G401.6 (cell line): Measurements from ENCODE around the gene BMPR1A.

ENCODE experiments used
- FAIRE-seq: peaks from 2 replicates; lab custom pipeline; 2012; peaks lifted over from hg19 to GRCh38; lab: Jason Lieb, UNC

Gene BMPR1A

DNA sequence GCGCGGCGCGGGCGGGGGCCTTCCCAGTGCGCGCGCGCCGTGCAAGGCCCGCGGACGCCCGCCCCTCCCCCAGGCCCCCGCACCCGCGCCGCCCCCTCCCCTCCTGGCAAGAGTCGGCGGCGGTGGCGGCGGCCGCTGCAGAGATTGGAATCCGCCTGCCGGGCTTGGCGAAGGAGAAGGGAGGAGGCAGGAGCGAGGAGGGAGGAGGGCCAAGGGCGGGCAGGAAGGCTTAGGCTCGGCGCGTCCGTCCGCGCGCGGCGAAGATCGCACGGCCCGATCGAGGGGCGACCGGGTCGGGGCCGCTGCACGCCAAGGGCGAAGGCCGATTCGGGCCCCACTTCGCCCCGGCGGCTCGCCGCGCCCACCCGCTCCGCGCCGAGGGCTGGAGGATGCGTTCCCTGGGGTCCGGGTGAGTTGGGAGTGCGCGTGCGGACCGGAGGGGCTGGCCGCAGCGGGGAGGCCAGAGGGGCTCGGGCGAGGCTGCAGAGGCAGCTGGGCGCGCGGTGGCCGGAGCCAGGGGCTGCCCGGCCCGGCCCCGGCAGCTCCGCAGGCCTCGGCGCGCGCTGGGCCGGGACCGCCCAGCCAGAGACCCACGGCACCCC, at the start of gene BMPR1A:
BMPR1A (plus strand) TSS at position 109 of the 602 bp plus-strand sequence. CDS start 119,400 bp downstream, outside the sequence.
- no peak for FAIRE-seq

- no peak for FAIRE-seq
These were observed 49.4 kb upstream of the BMPR1A start for GRCh38 chr10:86706977-86707376.

GRCh38 chr10:86707505-86707904, 48.9 kb upstream of the BMPR1A start:
- FAIRE-seq, result no peak

DNA sequence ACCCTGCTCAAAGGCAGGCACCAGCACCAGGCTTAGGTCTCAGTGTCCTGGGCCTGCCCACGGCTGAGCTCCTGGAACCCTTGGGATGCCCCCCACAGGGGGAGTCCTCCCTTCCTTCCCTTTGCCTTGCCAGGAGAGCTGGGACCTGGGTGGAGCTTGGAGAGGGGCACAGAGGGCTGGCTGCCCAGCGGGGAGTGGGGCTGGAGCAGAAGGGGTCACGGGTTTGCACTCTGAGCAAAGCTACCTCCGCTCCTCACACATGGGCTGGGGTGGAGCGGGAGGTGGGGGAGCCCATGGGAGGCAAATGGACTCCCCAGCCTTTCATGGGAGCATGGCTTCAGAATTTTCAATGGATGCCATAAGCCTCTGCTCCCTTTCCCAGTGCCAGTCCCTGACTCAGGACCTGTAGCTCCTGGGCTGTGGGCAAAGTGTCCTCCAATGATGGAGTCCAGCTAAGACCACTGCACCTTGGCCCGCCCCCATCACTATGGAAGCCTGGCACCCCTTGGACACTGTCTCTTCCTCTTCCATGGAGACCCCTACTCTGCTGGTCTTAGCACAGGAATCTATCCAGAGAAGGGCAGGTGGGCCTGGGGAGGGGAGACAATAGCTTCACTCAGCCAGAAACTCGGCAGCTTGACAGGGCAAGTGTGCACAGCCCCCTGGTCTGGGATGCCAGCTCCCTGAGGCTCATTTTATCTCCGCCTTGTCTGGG, 48.2 kb upstream of the BMPR1A start:
- no peak for FAIRE-seq

DNA sequence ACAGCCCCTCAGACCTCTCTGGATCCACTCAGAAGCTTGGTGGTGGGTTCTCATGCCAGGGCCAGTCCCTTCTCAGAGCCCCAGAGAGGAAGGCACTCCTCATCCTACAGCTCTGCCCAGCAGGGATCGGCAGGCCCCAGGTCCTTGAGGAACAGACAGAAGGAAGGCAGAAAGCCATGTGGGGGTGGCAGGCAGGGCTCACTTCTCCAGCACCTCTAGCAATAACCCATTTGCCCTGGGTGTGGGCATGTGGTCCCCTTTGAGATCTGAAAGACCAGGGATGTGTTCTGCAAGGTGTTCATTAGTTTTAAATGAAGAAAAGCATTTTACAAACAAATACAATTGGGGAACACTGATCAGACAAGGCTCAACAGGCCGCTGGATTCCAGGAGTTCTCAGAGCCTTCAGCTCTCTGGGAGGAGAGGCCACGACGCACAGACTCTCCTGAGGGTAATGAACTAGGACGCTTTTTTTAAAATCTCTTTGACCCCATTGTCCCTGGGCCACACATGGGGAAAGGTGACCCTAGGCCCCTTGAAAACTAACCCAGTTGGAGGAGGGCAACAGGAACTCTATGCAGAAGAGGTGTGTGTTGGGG, 47.5 kb upstream of the BMPR1A start:
- FAIRE-seq, result no peak

- FAIRE-seq, result no peak
These were observed 46.8 kb upstream of the BMPR1A start for GRCh38 chr10:86709396-86710185.

DNA sequence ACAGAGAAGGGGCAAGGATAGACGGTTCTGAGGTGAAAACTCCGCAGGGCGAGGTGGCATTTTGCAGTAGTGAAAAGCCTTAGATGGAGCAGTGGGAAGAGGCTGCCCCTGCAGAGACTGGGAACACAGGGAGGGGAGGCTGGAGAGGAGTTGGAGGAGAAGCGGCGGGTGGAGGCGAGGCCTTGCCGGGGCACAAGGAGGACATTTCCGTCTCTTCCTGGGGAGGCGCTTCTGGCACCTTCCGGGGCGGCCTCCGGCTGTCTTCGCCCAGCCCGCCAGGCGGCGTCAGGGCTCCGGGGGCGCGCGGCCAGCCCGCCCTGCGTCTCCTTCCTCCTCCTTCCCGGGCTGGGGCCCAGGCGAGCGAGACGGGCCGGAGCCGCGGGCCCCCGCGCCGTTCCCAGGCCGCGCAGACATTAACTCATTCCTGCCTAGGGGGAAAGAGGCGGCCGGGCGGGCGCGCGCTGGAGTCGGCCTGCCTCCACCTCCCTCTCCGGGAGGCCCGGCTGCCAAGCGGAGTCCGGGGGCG, 45.4 kb upstream of the BMPR1A start:
- FAIRE-seq, result no peak

GRCh38 chr10:86711513-86712316, 44.7 kb upstream of the BMPR1A start:
- no peak for FAIRE-seq

GRCh38 chr10:86712317-86712707, 44.1 kb upstream of the BMPR1A start:
- FAIRE-seq, result no peak

DNA sequence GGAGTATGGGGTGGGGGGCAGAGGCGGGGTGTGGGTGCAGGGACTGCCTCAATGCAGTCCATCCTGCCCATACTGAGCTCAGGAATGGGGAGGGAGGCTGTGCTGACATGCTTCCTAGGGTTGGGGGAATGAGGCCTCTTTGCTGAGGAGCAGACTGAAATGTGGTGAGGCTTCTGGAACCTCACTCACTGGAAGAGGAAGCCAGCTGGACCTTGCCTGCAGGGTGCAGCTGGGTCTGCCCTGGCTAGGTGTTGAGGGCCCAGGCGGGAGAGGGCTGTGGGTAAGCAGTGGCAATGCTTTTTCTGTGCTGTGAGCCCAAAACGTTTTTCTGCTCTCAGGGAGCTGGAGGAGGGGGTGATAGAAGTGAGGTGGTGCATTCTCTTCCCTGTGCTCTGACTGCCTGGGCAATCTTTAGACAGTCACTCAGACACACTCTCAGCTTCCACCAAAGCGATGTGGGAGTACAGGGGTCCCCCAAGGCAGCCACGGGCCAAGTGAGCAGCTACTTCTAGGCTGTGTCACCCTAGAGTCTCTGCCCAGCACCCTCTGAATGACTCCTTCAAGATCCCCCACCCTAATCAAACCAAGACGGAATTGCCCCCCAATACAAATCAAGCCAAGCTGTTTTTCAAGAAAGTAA, 41.1 kb upstream of the BMPR1A start:
- FAIRE-seq, result no peak

- FAIRE-seq, result no peak
These were observed 40.6 kb upstream of the BMPR1A start for GRCh38 chr10:86715836-86716235.

DNA sequence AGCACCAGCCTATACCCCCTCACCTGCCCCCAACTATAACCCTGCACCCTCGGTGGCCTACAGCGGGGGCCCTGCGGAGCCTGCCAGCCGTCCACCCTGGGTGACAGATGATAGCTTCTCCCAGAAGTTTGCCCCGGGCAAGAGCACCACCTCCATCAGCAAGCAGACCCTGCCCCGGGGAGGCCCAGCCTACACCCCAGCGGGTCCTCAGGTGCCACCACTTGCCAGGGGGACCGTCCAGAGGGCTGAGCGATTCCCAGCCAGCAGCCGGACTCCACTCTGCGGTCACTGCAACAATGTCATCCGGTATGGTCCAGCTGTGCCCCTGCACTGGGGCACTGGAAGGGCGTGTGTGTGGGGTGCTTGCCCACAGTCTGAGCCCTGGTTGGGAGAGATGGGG, 40.0 kb upstream of the BMPR1A start:
- no peak for FAIRE-seq

DNA sequence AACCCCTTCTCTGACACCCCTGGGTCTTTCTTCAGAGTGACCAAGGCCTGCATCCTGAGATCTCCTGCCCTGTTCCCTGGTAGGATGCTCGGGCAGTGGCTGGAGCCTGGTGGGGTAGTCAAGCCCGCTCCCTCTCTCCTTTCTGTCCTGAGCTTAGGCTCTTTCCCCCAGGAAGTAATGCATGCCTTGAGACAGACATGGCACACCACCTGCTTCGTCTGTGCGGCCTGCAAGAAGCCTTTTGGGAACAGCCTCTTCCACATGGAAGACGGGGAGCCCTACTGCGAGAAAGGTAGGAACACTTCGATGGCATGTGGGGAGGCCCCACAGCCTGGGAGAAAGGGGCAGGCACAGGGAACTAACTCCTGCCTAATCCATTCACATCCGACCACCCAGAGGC, 37.9 kb upstream of the BMPR1A start:
- no peak for FAIRE-seq

- no peak for FAIRE-seq
These were observed 35.2 kb upstream of the BMPR1A start for GRCh38 chr10:86721232-86721631.

DNA sequence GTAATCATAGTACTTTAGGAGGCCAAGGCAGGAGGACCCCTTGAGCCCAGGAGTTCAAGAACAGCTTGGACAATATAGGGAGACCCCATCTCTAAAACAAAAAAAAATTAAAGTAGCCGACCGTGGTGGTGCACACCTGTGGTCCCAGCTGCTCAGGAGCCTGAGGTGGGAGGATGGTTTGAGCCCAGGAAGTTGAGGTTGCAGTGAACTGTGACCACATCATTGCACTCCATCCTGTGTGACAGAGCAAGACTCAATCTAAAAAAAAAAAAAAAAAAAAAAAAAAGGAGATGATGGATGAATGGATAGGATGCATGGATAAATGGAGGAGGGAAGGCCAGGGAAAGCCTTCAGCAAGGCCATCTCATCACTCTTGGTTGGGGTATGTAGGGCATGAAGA, 33.4 kb upstream of the BMPR1A start:
- FAIRE-seq, result no peak

DNA sequence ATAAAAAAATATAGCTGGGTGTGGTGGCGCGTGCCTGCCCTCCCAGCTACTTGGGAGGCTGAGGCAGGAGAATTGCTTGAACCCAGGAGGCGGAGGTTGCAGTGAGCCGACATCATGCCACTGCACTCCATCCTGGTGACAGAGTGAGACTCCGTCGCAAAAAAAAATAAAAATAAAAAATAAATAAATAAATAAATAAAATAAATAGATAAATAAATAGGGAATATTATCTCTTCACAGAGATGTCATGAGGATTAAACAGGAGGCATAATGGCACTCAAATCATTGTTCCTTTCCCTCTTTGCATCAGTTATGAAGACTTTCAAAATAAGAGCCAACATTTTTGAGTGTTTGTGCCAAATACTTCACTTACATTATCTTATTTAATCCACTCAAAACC, 32.0 kb upstream of the BMPR1A start:
- FAIRE-seq, result no peak

DNA sequence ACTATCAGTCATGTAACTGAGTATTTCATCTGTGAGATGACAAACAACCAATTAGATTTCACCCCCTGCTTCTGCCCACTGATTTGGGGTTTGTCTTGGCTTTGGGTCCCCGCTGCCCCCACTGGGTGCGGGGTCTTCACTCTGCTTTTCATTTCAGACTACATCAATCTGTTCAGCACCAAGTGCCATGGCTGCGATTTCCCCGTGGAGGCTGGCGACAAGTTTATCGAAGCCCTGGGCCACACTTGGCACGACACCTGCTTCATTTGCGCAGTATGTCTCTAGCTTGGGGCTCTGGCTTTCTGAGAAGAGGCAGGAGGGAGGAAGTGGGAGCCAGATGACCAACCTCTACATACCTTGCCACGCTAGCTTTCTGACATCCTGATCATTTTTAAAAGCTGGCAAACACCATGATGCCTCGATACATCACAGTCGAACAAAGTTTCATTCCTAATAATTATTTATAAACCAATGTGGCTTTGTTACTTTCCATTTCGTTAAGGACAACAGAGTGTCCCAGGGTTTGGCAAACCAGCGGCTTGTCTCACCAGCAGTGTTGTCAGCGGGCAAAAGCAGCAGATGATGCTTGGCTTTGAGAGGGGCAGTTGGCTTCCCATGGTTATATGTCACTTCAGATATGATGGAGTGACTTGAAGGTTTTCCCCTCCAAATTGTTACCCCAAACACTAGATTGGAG, 30.3 kb upstream of the BMPR1A start:
- FAIRE-seq, result no peak

DNA sequence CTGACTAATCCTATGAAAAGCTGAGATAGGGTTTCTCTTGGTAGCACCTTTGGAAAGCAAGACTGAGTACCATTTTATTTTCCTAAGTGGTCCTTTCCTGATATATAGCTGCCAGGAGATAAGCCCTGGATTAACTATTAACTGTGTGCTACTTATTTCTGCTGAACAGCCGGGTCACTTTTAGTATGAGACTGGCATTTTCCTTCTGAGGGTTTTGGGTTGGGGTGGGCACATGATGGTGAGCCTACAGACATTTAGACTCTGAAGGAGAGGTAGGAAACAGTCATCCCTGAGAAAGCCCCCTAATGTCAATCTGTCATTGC, 29.8 kb upstream of the BMPR1A start:
- FAIRE-seq, result no peak

DNA sequence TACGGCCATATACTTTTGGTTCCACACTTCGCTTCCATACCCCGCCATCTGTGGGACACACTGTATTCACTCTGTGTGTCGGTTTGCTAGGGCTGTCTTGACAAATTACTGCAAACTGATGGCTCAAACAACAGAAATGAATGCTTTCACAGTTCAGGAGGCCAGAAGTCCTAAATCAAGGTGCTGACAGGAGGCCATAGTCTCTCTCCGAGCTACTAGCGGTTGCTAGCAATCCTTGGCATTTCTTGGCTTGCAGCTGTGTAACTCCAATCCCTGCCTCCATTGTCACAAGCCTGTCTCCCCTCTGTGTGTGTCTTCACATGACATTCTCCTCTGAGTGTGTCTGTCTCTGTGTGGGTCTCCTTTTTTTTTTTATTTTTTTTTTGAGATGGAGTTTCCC, 28.9 kb upstream of the BMPR1A start:
- no peak for FAIRE-seq

GRCh38 chr10:86728056-86728455, 28.4 kb upstream of the BMPR1A start:
- FAIRE-seq, result no peak

GRCh38 chr10:86729677-86730076, 26.7 kb upstream of the BMPR1A start:
- no peak for FAIRE-seq
